Left kidney (tissue), 2 donors: ENCODE data around the gene TBL1X. TPM values are rescaled to one million over a fixed set of nuclear protein-coding genes. Genes with fewer than 3 reads are reported as not detected.

Experiments
- DNase-seq: peaks from one replicate; pipeline ENCODE4 v3.0.0-alpha.2; 2013
- polyA plus RNA-seq: library from polyadenylated mRNA; unstranded; fragments of 120-200 nt; gene quantifications from one replicate; pipeline ENCODE4 v1.2.1, GENCODE V29; 2013; ENCODE audit not compliant: insufficient read length

The TBL1X gene
- polyA plus RNA-seq, 1 donor = 26.8 TPM

- DNase-seq = no peak
These were observed 163.1 kb downstream of the TBL1X start for GRCh38 chrX:9627922-9628321.

GRCh38 chrX:9628779-9629493 lies 164.1 kb downstream of the TBL1X start:
- no peak for DNase-seq

GRCh38 chrX:9634551-9634950 lies 169.7 kb downstream of the TBL1X start:
- DNase-seq = no peak

GRCh38 chrX:9635368-9635767 lies 170.5 kb downstream of the TBL1X start:
- DNase-seq = no peak

- no peak for DNase-seq
These were observed 170.9 kb downstream of the TBL1X start for GRCh38 chrX:9635803-9636202.

GRCh38 chrX:9638871-9639270 lies 174.0 kb downstream of the TBL1X start:
- no peak for DNase-seq

GRCh38 chrX:9642270-9642995 lies 177.6 kb downstream of the TBL1X start:
- DNase-seq = no peak

GRCh38 chrX:9643807-9644206 lies 178.9 kb downstream of the TBL1X start:
- no peak for DNase-seq

GRCh38 chrX:9644335-9644734 lies 179.5 kb downstream of the TBL1X start:
- DNase-seq = no peak

GRCh38 chrX:9646471-9647224 lies 181.8 kb downstream of the TBL1X start:
- no peak for DNase-seq

- DNase-seq = no peak
These were observed 182.6 kb downstream of the TBL1X start for GRCh38 chrX:9647431-9647830.

- DNase-seq = no peak
These were observed 185.2 kb downstream of the TBL1X start for GRCh38 chrX:9650091-9650490.

- DNase-seq = no peak
These were observed 186.9 kb downstream of the TBL1X start for GRCh38 chrX:9651737-9652136.

GRCh38 chrX:9654929-9655328 lies 190.1 kb downstream of the TBL1X start:
- DNase-seq = no peak

GRCh38 chrX:9656277-9656676 lies 191.4 kb downstream of the TBL1X start:
- no peak for DNase-seq

GRCh38 chrX:9656871-9657270 lies 192.0 kb downstream of the TBL1X start:
- no peak for DNase-seq

GRCh38 chrX:9657590-9658256 lies 192.9 kb downstream of the TBL1X start:
- no peak for DNase-seq

- no peak for DNase-seq
These were observed 193.6 kb downstream of the TBL1X start for GRCh38 chrX:9658409-9658808.

- DNase-seq = no peak
These were observed 194.8 kb downstream of the TBL1X start for GRCh38 chrX:9659571-9660195.

- DNase-seq = no peak
These were observed 197.3 kb downstream of the TBL1X start for GRCh38 chrX:9662148-9662547.

GRCh38 chrX:9663216-9663615 lies 198.4 kb downstream of the TBL1X start:
- DNase-seq = no peak

GRCh38 chrX:9664224-9664623 lies 199.4 kb downstream of the TBL1X start:
- no peak for DNase-seq
